Dedifferentiated amniotic fluid mesenchymal stem cell (primary cell): ENCODE data around the gene TMEM208.
A peak's percentile ranks its signal among the peaks of the same experiment; 100 is the strongest.

ENCODE experiments used
- DNase-seq: peaks from one replicate; pipeline ENCODE4 v3.0.0-alpha.2; 2016; ENCODE audit errors: extremely low spot score

The TMEM208 gene

GRCh38 chr16:67226804-67227566, at the start of gene TMEM208:
TSS of gene TMEM208 (plus strand) at chr16:67227130. CDS start at chr16:67227219, 89 bp downstream.
- DNase-seq = peak; percentile 99

GRCh38 chr16:67177743-67178699, 48.9 kb upstream of the TMEM208 start:
- no peak for DNase-seq

- no peak for DNase-seq
Observed at GRCh38 chr16:67179421-67180080, 47.4 kb upstream of the TMEM208 start.

- no peak for DNase-seq
Observed at GRCh38 chr16:67180166-67180565, 46.8 kb upstream of the TMEM208 start.

GRCh38 chr16:67181346-67181745, 45.6 kb upstream of the TMEM208 start:
- peak; percentile 72 for DNase-seq

- DNase-seq = no peak
Observed at GRCh38 chr16:67182288-67182687, 44.6 kb upstream of the TMEM208 start.

- no peak for DNase-seq
Observed at GRCh38 chr16:67183284-67183626, 43.7 kb upstream of the TMEM208 start.

- peak; percentile 95 for DNase-seq
Observed at GRCh38 chr16:67183627-67184452, 43.1 kb upstream of the TMEM208 start, which contains the start of gene MATCAP1. TSS of gene MATCAP1 (minus strand) at chr16:67183963. CDS start at chr16:67180610, 3,353 bp downstream.

- DNase-seq = no peak
Observed at GRCh38 chr16:67184453-67184994, 42.4 kb upstream of the TMEM208 start.

- peak; percentile 79 for DNase-seq
Observed at GRCh38 chr16:67184995-67185650, 41.8 kb upstream of the TMEM208 start.

GRCh38 chr16:67185651-67186134, 41.2 kb upstream of the TMEM208 start:
- DNase-seq = no peak

GRCh38 chr16:67186550-67186950, 40.4 kb upstream of the TMEM208 start:
- no peak for DNase-seq

- no peak for DNase-seq
Observed at GRCh38 chr16:67187175-67187890, 39.6 kb upstream of the TMEM208 start.

GRCh38 chr16:67188323-67188722, 38.6 kb upstream of the TMEM208 start:
- no peak for DNase-seq

- DNase-seq = no peak
Observed at GRCh38 chr16:67188798-67189197, 38.1 kb upstream of the TMEM208 start.

- DNase-seq = no peak
Observed at GRCh38 chr16:67190041-67190440, 36.9 kb upstream of the TMEM208 start, which contains the start of gene EXOC3L1. TSS of gene EXOC3L1 (minus strand) at chr16:67190136. CDS start at chr16:67189676, 460 bp downstream.

GRCh38 chr16:67190448-67191399, 36.2 kb upstream of the TMEM208 start:
- no peak for DNase-seq

- no peak for DNase-seq
Observed at GRCh38 chr16:67191411-67191994, 35.4 kb upstream of the TMEM208 start.
